Endometrial microvascular endothelial cells (primary cell): ENCODE results near the gene CUZD1. TPM values are rescaled to one million over a fixed set of nuclear protein-coding genes. Genes with fewer than 3 reads are reported as not detected.
"Not testable (repeated sequence)": the region's sequence is repeated elsewhere in the genome, so short reads cannot be mapped to it uniquely, and the experiment has no call there.

Source experiments
- in situ Hi-C: cut with HindIII; loops from 2 replicates; pipeline ENCODE4 v1.10.0; 2017; ENCODE audit warnings: low sequenced_read_pairs, low pct_unique_long_range_greater_than_20kb; ENCODE audit errors: inconsistent ontology term
- total RNA-seq: library from RNA; depleted of rRNA; stranded (reverse); fragments of >200 nt; gene quantifications from one replicate; pipeline ENCODE4 v1.2.3, GENCODE V29; 2015; ENCODE audit errors: inconsistent ontology term

CUZD1 gene, protein sequence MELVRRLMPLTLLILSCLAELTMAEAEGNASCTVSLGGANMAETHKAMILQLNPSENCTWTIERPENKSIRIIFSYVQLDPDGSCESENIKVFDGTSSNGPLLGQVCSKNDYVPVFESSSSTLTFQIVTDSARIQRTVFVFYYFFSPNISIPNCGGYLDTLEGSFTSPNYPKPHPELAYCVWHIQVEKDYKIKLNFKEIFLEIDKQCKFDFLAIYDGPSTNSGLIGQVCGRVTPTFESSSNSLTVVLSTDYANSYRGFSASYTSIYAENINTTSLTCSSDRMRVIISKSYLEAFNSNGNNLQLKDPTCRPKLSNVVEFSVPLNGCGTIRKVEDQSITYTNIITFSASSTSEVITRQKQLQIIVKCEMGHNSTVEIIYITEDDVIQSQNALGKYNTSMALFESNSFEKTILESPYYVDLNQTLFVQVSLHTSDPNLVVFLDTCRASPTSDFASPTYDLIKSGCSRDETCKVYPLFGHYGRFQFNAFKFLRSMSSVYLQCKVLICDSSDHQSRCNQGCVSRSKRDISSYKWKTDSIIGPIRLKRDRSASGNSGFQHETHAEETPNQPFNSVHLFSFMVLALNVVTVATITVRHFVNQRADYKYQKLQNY
- total RNA-seq, result 1.3 TPM

DNA sequence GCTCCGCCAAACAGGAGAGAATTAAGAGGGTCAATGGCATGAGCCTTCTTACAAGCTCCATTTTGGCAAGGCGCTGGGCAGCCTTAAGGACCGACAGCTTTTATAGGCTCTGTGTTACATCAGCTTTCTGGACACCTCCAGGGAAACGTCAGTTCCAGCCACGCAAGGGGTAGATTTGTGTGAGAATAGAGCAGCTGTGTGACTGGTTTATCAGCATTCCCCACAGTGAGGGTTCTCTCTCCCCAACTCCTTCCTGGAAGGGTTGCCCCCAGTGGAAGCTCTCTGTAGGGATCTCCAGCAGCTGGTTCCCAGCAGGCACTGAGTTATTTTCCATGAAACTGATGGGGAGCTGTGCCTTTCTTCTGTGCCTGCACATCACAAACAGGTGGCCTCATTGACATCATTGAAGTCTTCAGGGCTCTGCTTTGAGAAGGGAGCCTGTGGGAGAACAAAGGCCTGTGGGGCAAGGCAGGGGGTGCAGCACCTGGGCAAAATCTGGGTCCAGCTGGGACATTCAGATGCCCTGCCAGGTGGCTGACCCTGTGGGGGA, at the start of gene CUZD1:
Gene CUZD1 (minus strand): TSS at position 75 of the 550 bp plus-strand sequence. CDS start 14 bp downstream, at position 61.
- in situ Hi-C loops, result no loop called here

DNA sequence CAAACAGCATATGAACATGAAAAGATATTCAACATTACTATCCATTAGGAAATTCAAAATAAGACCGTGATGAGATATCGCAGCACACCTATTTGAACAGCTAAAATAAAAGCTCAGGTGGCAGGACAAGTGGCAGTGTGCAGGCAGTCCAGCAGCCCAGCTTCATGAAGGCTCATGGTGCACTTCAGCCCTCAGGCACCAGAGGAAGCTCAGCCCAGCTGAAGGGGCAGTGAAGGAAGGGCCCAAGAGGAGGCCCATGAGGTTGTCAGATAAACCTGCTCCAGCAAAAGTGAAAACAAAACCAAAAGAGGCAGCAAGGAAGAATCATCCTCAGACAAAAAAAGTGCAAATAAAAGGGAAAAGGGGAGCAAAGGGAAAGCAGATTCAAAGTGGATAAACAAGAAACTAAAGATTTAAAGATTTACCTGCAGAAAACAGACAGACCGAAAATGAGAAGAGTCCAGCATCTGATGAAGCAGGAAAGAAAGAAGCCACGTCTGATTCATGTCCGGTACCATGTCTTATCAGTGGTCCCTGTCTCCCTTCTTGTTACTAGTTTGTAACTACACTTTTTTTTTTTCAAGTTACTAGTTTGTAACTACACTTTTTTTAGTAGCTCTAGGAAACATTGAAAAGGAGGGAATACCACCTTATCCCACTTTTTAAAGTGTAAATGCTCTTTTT, 48.7 kb upstream of the CUZD1 start:
- in situ Hi-C loops, result no loop called here

DNA sequence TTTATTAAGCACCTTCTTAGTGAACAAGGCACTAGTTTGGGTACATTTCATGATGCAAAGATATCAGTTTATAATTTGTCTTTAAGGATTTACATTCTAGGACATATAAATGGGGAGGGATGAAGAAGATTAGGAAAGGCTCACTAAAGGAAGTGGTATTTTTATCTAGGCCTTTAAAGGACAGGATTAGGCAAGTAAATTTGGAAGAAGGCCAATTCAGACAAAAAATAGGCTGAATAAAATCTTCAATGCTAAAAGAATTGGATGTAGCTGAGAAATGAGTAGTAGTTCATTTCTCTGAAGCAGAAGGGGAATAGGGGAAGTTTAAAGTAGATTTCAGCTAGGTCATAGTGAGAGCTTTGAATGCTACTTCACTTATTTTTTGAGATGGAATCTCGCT, 38.5 kb upstream of the CUZD1 start:
- in situ Hi-C loops, result no loop called here

DNA sequence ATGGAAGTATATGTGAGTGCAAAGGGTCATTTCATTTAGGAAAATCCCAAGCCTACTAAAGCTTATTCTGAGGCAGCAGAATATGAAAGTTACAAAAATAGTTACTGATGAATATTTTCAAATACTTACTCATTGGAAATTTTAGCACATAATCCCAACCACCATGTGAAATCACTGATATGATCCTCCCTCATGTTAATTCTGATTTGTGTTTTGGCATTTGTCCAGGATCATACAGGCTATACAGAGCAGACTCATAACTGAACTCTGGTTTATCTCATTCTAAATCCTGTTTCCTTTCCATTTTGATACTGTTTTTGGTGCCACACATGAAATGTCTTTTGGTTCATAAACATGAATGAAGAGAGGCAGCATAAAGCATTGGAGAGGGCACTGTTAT, 37.1 kb upstream of the CUZD1 start:
- in situ Hi-C loops, result no loop called here

DNA sequence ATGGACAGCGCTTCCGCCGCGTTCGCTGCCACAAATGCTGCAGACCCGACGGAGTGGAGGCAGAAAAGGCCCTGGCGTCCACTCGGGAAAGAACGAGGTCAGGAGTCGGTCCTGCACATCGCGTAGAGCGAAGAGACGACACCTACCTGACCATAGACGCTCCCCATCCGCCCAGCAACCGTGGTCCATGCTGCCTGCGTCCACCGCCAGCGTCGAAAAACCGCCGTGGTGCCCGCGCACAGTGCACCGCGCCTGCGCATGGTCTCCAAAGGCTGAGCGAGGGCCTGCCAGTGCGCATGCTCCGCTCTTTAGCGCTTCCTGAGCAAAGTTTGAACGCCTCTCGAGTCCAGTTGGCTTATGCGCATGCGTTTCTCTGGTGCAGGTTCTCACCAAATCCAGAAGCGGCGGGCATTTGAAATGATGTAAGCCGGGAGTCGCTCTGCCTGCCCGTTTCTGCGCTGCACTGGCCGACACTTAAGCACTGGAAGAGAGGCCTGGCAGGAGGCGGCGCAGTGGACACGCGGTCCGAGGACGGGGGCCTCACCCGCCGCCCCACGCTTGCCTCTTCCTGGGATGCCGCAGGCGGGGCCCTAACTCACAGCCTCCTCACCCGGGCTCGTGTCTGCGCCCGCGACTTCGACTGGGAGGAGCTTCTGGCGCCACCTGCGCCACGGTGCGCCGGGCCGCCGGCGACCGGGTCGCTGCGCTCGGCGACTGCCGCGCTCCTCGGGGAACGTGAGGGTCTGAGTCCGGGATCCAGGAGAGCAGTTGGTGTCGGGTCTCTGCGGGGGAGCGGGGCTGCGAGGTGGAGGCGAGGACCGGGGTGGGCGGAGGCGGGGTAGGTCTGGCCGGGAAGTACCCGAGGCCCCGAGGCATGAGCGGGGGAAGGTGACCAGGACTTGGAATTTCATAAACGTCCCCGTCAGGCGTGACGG, 33.9 kb upstream of the CUZD1 start, which contains the start of gene FAM24B:
Gene FAM24B (minus strand): TSS at position 243 of the 935 bp plus-strand sequence. CDS start 29,066 bp downstream, outside the sequence.
- in situ Hi-C loops, result no loop called here

DNA sequence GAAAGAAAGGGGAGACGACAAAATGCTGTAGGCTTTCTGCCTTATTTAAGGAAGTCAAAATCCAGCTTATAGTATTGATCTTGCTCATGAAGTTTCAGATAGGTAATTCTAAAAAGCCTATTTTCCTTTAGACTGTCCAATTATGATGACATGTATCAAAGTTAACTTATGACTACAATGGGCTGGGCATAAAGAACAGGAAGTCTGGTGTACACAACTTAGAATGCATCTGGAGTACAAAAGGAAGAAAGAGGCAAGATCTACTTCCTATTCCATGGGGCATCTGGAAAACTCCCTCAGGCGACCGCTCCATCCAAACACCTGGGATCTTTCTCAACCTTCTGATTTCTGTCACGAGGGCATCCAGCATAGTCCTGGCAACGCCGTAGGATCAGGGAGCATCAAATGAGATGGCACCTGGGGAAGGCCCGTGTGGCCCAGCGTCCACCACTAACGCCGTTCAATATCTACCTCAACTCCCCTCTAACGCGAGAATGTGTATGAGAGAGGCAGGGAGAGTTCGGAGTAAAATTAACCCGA, 33.2 kb upstream of the CUZD1 start:
- in situ Hi-C loops, result no loop called here

DNA sequence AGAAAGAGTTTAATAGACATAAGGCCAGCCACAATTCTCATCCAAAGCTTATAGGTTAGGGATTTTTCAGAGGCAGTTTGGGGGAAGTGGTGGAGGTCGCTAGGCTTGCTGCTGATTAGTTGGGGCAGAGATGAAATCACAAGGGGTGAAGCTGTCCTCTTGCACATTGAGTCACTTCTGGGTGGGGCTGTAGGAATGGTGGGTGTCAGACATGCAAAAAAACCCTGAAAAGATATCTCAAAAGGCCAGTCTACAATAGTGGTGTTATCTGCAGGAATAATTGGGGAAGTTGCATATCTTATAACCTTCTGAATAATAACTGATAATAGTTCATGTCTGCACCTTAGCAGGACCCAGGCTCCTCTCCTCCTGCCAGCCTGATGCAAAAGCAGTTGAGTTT, 31.6 kb upstream of the CUZD1 start:
- in situ Hi-C loops, result no loop called here

DNA sequence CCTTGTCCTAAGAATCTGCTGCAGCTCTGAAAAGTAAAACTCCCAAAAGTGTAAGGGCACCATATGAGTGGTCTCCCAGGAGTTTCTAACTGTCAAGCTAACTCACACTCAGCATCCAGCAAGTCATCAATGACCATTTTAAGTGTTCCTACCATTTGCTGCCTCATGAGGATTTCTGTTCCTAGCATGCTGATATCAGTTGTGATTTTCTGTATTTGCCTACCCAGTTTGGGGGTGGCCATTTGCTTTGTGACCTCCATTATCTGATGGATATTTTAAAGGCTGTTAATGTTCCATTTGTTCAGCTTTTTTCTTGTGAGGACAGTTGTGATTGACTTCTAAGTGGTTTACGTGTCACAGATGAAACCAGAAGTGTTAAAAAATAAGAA, 30.8 kb upstream of the CUZD1 start:
- in situ Hi-C loops, result no loop called here

DNA sequence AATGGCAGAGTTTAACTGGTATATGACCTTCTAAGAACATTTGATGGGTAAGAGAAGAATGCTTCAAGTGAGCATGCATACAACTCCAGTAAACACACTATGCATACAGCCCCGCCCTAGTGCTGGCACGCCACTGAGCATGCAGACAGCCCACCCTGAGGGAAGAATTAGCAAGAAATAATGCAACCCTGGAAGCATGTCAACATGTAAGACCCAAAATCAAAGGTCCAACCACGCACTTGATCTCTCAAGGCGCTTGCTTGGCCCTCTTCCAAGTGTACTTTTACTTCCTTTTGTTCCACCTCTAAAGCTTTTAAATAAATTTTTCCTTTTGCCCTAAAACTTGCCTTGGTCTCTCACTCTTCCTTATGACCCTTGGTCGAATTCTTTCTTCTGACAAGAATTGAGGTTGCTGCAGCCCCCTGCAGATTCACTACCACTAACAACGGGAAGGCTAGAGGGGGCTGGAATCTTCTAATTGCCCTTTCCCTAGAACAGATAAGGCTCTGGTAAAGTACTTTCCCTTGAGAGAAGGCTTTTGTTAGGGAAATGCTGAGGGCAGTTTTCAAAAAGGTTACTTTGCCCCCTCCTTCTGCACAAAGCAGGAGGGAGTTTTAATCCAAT, 30.3 kb upstream of the CUZD1 start:
- in situ Hi-C loops, result no loop called here

DNA sequence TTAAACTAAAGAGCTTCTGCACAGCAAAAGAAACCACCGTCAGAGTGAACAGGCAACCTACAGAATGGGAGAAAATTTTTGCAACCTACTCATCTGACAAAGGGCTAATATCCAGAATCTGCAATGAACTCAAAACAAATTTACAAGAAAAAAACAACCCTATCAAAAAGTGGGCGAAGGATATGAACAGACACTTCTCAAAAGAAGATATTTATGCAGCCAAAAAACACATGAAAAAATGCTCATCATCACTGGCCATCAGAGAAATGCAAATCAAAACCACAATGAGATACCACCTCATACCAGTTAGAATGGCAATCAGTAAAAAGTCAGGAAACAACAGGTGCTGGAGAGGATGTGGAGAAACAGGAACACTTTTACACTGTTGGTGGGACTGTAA, 26.3 kb upstream of the CUZD1 start:
- in situ Hi-C loops, result not testable (repeated sequence)

DNA sequence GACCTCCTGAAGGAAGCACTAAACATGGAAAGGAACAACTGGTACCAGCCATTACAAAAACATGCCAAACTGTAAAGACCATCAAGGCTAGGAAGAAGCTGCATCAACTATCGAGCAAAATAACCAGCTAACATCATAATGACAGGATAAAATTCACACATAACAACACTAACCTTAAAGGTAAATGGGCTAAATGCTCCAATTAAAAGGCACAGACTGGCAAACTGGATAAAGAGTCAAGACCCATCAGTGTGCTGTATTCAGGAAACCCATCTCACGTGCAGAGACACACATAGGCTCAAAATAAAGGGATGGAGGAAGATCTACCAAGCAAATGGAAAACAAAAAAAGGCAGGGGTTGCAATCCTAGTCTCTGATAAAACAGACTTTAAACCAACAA, 23.1 kb upstream of the CUZD1 start:
- in situ Hi-C loops, result not testable (repeated sequence)

DNA sequence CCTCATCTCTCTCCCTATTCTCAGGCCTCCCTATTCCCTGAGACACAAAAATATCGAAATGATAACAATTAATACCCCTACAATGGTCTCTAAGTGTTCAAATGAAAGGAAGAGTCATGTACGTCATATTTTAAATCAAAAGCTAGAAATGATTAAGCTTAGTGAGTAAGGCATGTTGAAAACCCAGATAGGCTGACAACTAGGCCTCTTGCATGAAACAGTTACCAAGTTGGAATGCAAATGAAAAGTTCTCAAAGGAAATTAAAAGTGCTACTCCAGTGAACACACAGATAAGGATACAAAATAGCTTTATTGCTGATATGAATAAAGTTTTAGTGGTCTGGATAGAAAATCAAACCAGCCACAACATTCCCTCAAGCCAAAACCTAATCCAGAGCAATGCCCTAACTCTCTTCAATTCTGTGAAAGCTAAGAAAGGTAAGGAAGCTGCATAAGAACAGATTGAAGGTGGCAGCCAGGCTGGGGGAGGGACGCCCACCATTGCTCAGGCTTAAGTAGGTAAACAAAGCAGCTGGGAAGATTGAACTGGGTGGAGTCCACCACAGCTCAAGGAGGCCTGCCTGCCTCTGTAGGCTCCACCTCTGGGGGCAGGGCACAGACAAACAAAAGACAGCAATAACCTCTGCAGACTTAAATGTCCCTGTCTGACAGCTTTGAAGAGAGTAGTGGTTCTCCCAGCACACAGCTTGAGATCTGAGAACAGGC, 21.3 kb upstream of the CUZD1 start:
- in situ Hi-C loops, result not testable (repeated sequence)

DNA sequence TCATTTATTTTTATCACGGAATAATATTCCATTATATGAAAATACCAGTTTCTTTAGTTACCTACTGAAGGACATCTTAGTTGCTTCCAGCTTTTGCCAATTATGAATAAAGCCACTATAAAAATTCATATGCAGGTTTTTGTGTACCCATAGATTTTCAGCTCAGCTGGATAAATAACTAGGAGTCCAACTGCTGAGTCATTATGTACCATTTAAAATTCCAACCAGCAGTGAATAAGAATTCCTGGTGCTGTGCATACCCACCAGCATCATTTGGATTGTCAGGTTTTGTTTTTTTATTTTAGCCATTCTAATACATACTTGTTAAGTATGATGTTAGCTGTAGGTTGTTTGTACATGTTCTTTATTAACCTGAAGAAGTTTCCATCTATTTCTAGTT, 19.2 kb upstream of the CUZD1 start:
- in situ Hi-C loops, result no loop called here

DNA sequence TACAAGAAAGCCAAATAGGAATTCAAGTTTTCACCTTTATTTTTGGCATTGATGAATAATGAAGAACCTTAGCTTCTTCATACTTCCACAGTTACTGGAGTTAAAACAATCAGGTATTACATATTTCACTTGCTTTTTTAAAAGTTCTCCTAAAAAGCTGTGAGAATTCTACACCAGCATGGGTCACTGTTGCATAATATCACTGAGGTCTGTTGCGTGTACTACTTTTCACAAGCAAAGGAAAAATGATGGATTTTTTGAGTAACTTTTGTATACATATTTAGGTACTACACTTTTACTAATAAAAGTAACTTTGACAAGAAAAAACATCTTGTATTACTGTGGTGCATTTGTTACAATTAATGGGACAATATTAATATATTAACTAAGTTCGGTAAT, 18.5 kb upstream of the CUZD1 start:
- in situ Hi-C loops, result no loop called here

DNA sequence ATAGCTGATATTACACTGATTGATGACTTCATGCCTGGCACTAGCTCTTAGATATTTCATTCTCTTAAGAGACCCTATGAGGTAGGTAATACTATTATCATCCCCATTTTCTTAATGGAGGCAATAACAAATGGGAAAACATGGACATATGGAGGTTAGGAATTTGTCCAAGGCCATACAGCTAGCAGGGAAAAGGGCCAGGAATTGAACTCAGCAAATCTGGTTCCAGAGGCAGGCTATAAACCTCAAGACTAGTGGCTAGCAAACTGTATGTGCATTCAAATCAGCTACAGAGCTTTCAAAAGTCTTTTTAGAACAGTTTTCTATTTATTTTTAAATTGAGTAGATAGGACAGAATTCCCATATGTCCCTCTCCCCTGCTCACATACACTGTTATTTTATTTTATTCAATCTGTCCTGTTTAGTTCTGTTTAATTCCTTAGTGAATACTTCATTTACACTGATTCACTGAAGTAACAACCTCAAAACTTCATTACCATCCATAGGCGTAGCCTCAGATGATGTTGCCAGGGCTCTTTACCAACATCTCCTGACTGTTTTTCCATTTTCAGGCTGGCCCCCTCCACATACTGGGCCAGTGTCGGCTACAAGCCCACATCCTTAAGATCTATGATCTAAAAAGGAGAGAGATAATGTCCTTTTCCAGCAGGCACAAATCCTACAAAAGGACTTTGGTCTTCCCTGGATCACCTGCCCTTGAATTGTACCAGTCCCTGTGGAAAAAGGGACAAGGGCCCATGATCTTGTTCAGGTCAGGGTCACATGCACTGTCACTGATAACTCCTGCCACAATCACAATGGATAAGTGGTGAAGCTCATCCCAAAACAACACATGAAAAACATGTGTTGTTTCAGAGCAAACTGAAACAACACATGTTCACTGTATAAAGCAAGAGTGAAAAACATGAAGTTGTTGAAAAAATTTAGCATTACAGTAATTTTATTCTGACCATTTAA, 17.8 kb upstream of the CUZD1 start:
- in situ Hi-C loops, result no loop called here

DNA sequence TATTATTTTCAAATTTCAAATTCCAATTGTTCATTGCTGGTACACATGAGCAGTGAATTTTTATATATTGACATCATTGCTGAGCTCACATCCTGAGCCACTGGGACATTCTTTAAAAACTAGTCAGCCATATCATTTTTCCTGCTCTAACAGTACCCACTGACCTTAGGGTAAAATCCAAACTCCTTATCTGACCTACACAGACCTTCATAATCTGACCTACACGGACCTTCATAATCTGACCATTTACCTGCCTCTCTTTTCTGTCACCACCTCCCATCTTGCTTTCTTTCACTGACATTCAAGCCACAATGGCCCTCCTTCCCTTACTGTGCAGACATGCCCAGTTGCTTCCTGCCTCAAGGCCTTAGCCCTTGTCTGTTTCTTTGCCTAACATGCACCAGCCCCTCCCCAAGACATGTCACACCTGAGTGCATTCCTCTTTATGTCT, 16.1 kb upstream of the CUZD1 start:
- in situ Hi-C loops, result no loop called here
